ENCODE data around the gene ZNF853. TPM values are rescaled to one million over a fixed set of nuclear protein-coding genes. Genes with fewer than 3 reads are reported as not detected.

ZNF853 gene
- total RNA-seq, 1 donor from 2014 or later = 6.2 TPM

GRCh38 chr7:6653071-6654003, 37.9 kb downstream of the ZNF853 start:
- no peak for DNase-seq (ENCODE audit: low spot score)
- H3K36me3 ChIP-seq = no peaks in the 10 kb centered on the region

GRCh38 chr7:6654113-6654841, 38.9 kb downstream of the ZNF853 start:
- H3K4me3 ChIP-seq = no peak overlapping the region
- no peaks in the 10 kb centered on the region for H3K9me3 ChIP-seq (ENCODE audit: low read depth)
- H3K27ac Mint-ChIP-seq = no peak overlapping the region
- no peaks in the 10 kb centered on the region for H3K27me3 ChIP-seq
- no peak overlapping the region for H3K4me2 ChIP-seq
- H3K27me3 Mint-ChIP-seq (ENCODE audit: insufficient read depth, low read depth) = peaks cover 24% of the 10 kb centered on the region
- H3K4me3 Mint-ChIP-seq = no peak overlapping the region
- no peak overlapping the region for H3K9ac ChIP-seq
- DNase-seq (ENCODE audit: low spot score) = no peak
- no peak overlapping the region for H3K27ac ChIP-seq
- TF ChIP-seq CTCF (IDR thresholded peaks at IDR 0.05) (no peak), EZH2 (IDR thresholded peaks at IDR 0.05) (no peak), EZH2phosphoT487 (IDR thresholded peaks at IDR 0.05) (no peak)
- peaks cover 24% of the 10 kb centered on the region for H3K9me3 Mint-ChIP-seq
- H3K4me1 Mint-ChIP-seq = peaks cover 7% of the 10 kb centered on the region
- H3K79me2 ChIP-seq (ENCODE audit: low read depth) = no peaks in the 10 kb centered on the region
- no peaks in the 10 kb centered on the region for H4K20me1 ChIP-seq (ENCODE audit: low read depth)
- peaks cover 10% of the 10 kb centered on the region for H3F3A ChIP-seq (ENCODE audit: low read depth)
- no peak overlapping the region for H2AFZ ChIP-seq (replicated peaks)
- H3K36me3 Mint-ChIP-seq = peaks cover 35% of the 10 kb centered on the region
- peaks cover 10% of the 10 kb centered on the region for H3K4me1 ChIP-seq
- H3K36me3 ChIP-seq = no peaks in the 10 kb centered on the region

More at GRCh38 chr7:6653071-6654003, 37.9 kb downstream of the ZNF853 start:
- H3K79me2 ChIP-seq (ENCODE audit: low read depth) = no peaks in the 10 kb centered on the region
- H3K4me3 Mint-ChIP-seq = no peak overlapping the region
- H3K9me3 Mint-ChIP-seq = peaks cover 24% of the 10 kb centered on the region
- H3K9me3 ChIP-seq (ENCODE audit: low read depth) = no peaks in the 10 kb centered on the region
- H3K27me3 Mint-ChIP-seq (ENCODE audit: insufficient read depth, low read depth) = peaks cover 24% of the 10 kb centered on the region
- H3K4me3 ChIP-seq = no peak overlapping the region
- H2AFZ ChIP-seq (replicated peaks) = no peak overlapping the region
- H3K4me1 Mint-ChIP-seq = no peaks in the 10 kb centered on the region
- H3K36me3 Mint-ChIP-seq = peaks cover 35% of the 10 kb centered on the region
- no peak overlapping the region for H3K4me2 ChIP-seq
- no peaks in the 10 kb centered on the region for H3K27me3 ChIP-seq
- peaks cover under 1% of the 10 kb centered on the region for H3F3A ChIP-seq (ENCODE audit: low read depth)
- peaks cover 1% of the 10 kb centered on the region for H3K4me1 ChIP-seq
- no peak for TF ChIP-seq EZH2 (IDR thresholded peaks at IDR 0.05)
- no peak for TF ChIP-seq EZH2phosphoT487 (IDR thresholded peaks at IDR 0.05)
- TF ChIP-seq CTCF (IDR thresholded peaks at IDR 0.05) = no peak
- no peak overlapping the region for H3K27ac Mint-ChIP-seq
- H3K27ac ChIP-seq = no peak overlapping the region
- H3K9ac ChIP-seq = no peak overlapping the region
- H4K20me1 ChIP-seq (ENCODE audit: low read depth) = no peaks in the 10 kb centered on the region

GRCh38 chr7:6654842-6655610, 39.6 kb downstream of the ZNF853 start:
- DNase-seq (ENCODE audit: low spot score) = no peak
- H3K9me3 ChIP-seq (ENCODE audit: low read depth) = no peaks in the 10 kb centered on the region
- peaks cover 24% of the 10 kb centered on the region for H3K27me3 Mint-ChIP-seq (ENCODE audit: insufficient read depth, low read depth)
- no peaks in the 10 kb centered on the region for H3K27me3 ChIP-seq
- H3F3A ChIP-seq (ENCODE audit: low read depth) = peaks cover 10% of the 10 kb centered on the region
- no peak overlapping the region for H3K4me3 Mint-ChIP-seq
- no peaks in the 10 kb centered on the region for H4K20me1 ChIP-seq (ENCODE audit: low read depth)
- H3K4me1 ChIP-seq = peaks cover 15% of the 10 kb centered on the region
- H3K4me3 ChIP-seq = no peak overlapping the region
- no peak overlapping the region for H3K27ac ChIP-seq
- no peak overlapping the region for H2AFZ ChIP-seq (replicated peaks)
- H3K36me3 ChIP-seq = no peaks in the 10 kb centered on the region
- no peak overlapping the region for H3K27ac Mint-ChIP-seq
- H3K9me3 Mint-ChIP-seq = peaks cover 26% of the 10 kb centered on the region
- no peaks in the 10 kb centered on the region for H3K79me2 ChIP-seq (ENCODE audit: low read depth)
- TF ChIP-seq EZH2phosphoT487 (IDR thresholded peaks at IDR 0.05) = no peak
- H3K4me2 ChIP-seq = no peak overlapping the region
- no peak overlapping the region for H3K9ac ChIP-seq
- peaks cover 12% of the 10 kb centered on the region for H3K4me1 Mint-ChIP-seq
- H3K36me3 Mint-ChIP-seq = peaks cover 33% of the 10 kb centered on the region
